ENCODE data around the gene WWOX.

DNA sequence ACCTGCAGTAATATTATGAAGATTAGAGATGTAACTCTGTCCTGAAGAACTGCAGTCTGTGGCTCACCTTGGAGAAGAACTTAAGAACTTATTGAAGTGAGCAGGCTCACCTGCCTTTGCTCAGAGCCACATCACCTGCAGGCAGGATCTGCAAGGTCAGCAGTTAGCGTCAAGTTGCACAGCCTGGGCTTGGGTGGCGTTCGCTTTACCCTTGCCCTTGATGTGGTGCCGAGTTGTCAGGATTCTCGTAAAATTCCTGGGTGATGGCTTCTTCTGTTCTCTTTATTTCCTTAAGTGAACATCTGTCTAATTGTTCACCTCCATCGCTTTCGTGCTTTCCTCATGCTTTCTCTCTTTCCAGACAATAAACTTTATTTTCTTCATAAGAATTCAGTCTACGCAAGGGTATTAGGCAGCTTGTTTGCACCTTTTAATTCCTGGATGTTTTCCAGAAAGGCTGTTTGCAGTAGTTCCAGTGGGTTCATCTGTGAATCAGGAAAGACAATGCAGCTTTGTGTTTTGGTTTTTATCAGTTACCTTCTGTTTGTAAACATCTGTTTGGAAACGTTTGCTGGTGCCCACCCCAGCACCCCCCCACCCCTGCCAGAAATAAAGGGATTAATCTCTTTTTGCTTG, 254.3 kb downstream of the WWOX start:
- TF ChIP-seq, protein P1, sequence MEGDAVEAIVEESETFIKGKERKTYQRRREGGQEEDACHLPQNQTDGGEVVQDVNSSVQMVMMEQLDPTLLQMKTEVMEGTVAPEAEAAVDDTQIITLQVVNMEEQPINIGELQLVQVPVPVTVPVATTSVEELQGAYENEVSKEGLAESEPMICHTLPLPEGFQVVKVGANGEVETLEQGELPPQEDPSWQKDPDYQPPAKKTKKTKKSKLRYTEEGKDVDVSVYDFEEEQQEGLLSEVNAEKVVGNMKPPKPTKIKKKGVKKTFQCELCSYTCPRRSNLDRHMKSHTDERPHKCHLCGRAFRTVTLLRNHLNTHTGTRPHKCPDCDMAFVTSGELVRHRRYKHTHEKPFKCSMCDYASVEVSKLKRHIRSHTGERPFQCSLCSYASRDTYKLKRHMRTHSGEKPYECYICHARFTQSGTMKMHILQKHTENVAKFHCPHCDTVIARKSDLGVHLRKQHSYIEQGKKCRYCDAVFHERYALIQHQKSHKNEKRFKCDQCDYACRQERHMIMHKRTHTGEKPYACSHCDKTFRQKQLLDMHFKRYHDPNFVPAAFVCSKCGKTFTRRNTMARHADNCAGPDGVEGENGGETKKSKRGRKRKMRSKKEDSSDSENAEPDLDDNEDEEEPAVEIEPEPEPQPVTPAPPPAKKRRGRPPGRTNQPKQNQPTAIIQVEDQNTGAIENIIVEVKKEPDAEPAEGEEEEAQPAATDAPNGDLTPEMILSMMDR (IDR thresholded peaks at IDR 0.05) = no peak
- TF ChIP-seq POLR2A (IDR thresholded peaks at IDR 0.05) = no peak
- no peak for TF ChIP-seq POLR2AphosphoS5 (IDR thresholded peaks at IDR 0.05)
